ENCODE measurements around the gene RTN1.

Gene RTN1

GRCh38 chr14:59882957-59883356 is 12.4 kb upstream of the RTN1 start:
- peak; percentile 21 for TF ChIP-seq CTCF (IDR thresholded peaks at IDR 0.05; ENCODE audit: insufficient read depth, low read depth, low read length, missing control alignments)
- no peak for DNase-seq (ENCODE audit: low read depth)
- no peak overlapping the region for H3K4me3 ChIP-seq (ENCODE audit: low read length)

- TF ChIP-seq CTCF (IDR thresholded peaks at IDR 0.05; ENCODE audit: insufficient read depth, low read depth, low read length, missing control alignments), result no peak
- no peak for DNase-seq (ENCODE audit: low read depth)
- H3K4me3 ChIP-seq (ENCODE audit: low read length), result peak overlapping the region; percentile 34
Measured at GRCh38 chr14:59871166-59871495, 555 bp upstream of the RTN1 start.

GRCh38 chr14:59869381-59870255 is 958 bp downstream of the RTN1 start:
- no peak for TF ChIP-seq CTCF (IDR thresholded peaks at IDR 0.05; ENCODE audit: insufficient read depth, low read depth, low read length, missing control alignments)
- no peak overlapping the region for H3K4me3 ChIP-seq (ENCODE audit: low read length)
- DNase-seq (ENCODE audit: low read depth), result no peak

GRCh38 chr14:59868021-59868420 is 2.6 kb downstream of the RTN1 start:
- H3K4me3 ChIP-seq (ENCODE audit: low read length), result no peak overlapping the region
- no peak for DNase-seq (ENCODE audit: low read depth)
- TF ChIP-seq CTCF (IDR thresholded peaks at IDR 0.05; ENCODE audit: insufficient read depth, low read depth, low read length, missing control alignments), result no peak

- no peak for TF ChIP-seq CTCF (IDR thresholded peaks at IDR 0.05; ENCODE audit: insufficient read depth, low read depth, low read length, missing control alignments)
- DNase-seq (ENCODE audit: low read depth), result no peak
- no peak overlapping the region for H3K4me3 ChIP-seq (ENCODE audit: low read length)
Measured at GRCh38 chr14:59863806-59864525, 6.6 kb downstream of the RTN1 start.

GRCh38 chr14:59857328-59857727 is 13.2 kb downstream of the RTN1 start:
- DNase-seq (ENCODE audit: low read depth), result no peak
- TF ChIP-seq CTCF (IDR thresholded peaks at IDR 0.05; ENCODE audit: insufficient read depth, low read depth, low read length, missing control alignments), result no peak
- H3K4me3 ChIP-seq (ENCODE audit: low read length), result no peak overlapping the region

Data from epithelial cell of esophagus (primary cell).